Choroid plexus epithelial cell (primary cell): ENCODE measurements around the gene NR1H2.
"Not testable (repeated sequence)": the region's sequence is repeated elsewhere in the genome, so short reads cannot be mapped to it uniquely, and the experiment has no call there.

ENCODE experiments used
- DNase-seq: peaks from one replicate; pipeline ENCODE4 v3.0.0-alpha.2; 2010; ENCODE audit warnings: low read depth
- H3K4me3 ChIP-seq: 2 replicates; pipeline ENCODE4 v1.5.1; 2011; ENCODE audit warnings: low read depth, mild to moderate bottlenecking, control low read depth, low read length, moderate library complexity
- TF ChIP-seq, protein P1 (sequence below): conservative IDR thresholded peaks from 2 replicates; pipeline ENCODE4 v1.5.1; 2011; ENCODE audit warnings: low read depth, mild to moderate bottlenecking, control low read depth, inconsistent platforms, low read length, moderate library complexity

The NR1H2 gene

DNA sequence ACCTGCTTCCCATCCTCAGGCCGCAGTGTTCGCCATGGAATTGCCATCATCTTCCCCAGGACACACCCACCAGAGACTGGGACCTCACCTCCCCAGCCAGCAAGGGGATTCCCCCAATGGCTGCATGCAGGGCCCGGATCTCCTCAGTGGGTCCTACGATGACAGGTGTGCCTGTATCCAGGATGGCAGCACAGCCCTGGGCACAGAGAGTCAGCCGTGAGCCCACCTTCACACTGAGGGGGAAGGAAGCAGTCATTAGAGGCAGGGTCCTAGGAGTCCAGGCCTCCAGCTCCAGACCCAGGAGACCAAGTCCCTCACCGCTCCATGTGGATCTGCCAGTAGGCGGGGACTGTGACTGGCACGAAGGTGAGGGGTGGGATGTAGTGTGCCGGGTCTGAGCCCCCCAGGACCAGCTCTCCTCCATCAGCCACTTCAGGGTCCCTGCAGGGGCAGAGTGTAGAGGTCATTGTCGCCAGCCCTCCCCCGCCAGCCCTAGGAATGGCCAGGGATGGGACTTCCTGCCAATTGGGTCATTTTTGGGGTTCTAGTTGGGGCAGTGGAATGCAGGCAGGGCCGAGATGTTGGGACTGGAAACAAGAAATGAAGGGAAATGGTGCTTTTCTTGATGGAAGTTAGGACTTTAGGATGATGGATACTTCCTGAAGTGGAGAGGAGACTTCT, 41.4 kb upstream of the NR1H2 start:
- TF ChIP-seq, protein P1, sequence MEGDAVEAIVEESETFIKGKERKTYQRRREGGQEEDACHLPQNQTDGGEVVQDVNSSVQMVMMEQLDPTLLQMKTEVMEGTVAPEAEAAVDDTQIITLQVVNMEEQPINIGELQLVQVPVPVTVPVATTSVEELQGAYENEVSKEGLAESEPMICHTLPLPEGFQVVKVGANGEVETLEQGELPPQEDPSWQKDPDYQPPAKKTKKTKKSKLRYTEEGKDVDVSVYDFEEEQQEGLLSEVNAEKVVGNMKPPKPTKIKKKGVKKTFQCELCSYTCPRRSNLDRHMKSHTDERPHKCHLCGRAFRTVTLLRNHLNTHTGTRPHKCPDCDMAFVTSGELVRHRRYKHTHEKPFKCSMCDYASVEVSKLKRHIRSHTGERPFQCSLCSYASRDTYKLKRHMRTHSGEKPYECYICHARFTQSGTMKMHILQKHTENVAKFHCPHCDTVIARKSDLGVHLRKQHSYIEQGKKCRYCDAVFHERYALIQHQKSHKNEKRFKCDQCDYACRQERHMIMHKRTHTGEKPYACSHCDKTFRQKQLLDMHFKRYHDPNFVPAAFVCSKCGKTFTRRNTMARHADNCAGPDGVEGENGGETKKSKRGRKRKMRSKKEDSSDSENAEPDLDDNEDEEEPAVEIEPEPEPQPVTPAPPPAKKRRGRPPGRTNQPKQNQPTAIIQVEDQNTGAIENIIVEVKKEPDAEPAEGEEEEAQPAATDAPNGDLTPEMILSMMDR: no peak
- no peak overlapping the region for H3K4me3 ChIP-seq
- DNase-seq: no peak

- not testable (repeated sequence) for H3K4me3 ChIP-seq
Observed at GRCh38 chr19:50337031-50337430, 39.2 kb upstream of the NR1H2 start.

GRCh38 chr19:50340331-50340730, 35.9 kb upstream of the NR1H2 start:
- DNase-seq: no peak
- TF ChIP-seq, protein P1: no peak
- no peak overlapping the region for H3K4me3 ChIP-seq

More at GRCh38 chr19:50337031-50337430, 39.2 kb upstream of the NR1H2 start:
- DNase-seq: not testable (repeated sequence)

DNA sequence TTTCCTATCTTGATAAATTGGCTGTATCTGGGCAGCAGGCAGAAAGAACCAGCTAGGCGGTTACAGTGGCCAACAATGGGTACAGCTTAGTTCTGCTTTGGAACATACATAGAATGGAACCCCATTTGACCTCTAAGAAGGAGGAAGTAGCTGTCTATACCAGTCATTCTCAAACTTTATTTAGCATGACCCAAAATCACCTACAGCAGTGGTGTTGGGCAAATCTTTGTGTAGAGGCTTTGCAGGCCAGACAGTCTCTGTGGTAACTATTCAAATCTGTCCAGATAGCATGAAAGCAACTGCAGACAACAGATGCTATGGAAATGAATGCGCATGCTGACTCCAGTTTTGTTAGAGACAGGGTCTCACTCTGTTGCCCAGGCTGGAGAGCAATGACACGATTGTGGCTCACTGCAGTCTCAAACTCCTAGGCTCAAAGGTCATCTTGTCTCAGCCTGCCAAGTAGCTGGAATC, 35.1 kb upstream of the NR1H2 start:
- H3K4me3 ChIP-seq: no peak overlapping the region
- DNase-seq: no peak
- TF ChIP-seq, protein P1: no peak

GRCh38 chr19:50344661-50345318, 31.5 kb upstream of the NR1H2 start:
- TF ChIP-seq, protein P1: no peak
- DNase-seq: no peak
- H3K4me3 ChIP-seq: no peak overlapping the region

DNA sequence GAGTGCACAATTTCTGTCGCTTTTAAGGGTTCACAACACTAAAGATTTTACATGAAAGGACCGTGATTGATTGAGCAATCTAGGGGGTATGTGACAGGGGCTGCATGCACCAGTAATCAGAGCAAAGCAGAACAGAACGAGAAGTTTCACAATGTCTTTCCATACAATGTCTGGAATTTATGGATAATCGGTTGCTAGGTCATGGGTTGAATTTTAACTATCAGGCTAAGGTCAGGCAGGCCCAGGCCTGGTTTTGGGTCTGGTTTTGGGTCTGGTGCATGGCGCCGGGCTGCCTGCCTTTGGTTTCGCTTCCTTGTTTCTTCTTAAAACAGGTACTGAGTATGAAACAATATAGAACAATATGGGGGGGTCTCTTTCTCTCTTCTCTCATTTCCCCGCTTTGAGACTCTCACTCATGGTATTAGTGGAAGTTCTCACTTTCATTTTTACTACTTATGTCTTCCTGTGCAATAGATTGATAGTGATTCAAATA, 29.1 kb upstream of the NR1H2 start:
- DNase-seq, H3K4me3 ChIP-seq: not testable (repeated sequence)

- H3K4me3 ChIP-seq: no peak overlapping the region
- DNase-seq: no peak
- TF ChIP-seq, protein P1: peak; percentile 10
Observed at GRCh38 chr19:50349277-50350057, 26.8 kb upstream of the NR1H2 start.

GRCh38 chr19:50352242-50352641, 24.0 kb upstream of the NR1H2 start:
- H3K4me3 ChIP-seq: no peak overlapping the region
- no peak for DNase-seq
- TF ChIP-seq, protein P1: no peak

DNA sequence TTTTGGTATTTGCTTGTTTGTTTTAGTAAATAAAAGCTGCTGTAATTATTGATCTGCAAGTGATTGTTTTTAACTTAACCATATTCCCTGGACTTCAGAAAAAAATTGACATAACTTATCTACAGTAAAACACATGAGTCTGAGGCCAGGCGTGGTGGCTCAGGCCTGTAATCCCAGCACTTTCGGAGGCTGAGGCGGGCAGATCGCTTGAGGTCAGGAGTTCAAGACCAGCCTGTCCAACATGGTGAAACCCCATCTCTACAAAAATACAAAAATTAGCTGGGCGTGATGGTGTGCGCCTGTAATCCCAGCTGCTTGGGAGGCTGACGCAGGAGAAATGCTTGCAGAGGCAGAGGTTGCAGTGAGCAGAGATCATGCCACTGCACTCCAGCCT, 22.8 kb upstream of the NR1H2 start:
- DNase-seq, H3K4me3 ChIP-seq: not testable (repeated sequence)
